Measurements from ENCODE around the gene ACOD1.
"Not testable (repeated sequence)": the region's sequence is repeated elsewhere in the genome, so short reads cannot be mapped to it uniquely, and the experiment has no call there.

Gene ACOD1

DNA sequence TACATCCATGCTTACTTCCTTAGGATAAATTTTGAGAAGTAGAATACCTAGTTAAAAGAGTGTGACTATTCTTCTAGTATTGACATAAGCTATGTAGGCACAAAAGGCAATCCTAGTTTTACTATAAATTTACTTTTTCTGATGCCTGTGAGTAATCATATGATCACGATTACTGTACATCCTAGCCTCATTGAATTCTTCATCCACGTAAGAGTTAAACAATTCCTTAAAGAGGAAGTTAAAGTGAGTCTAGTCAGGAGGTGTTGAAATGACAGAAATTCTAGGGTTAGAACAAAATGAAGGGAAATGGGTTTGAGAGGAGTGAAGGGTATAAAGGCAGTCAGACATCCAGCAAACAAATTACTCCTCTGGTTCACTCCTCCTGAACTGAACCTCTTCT is at the start of gene ACOD1:
Gene ACOD1 (plus strand): TSS at position 363 of the 400 bp plus-strand sequence. CDS start 48 bp downstream, outside the sequence.
- TF ChIP-seq, protein P1, sequence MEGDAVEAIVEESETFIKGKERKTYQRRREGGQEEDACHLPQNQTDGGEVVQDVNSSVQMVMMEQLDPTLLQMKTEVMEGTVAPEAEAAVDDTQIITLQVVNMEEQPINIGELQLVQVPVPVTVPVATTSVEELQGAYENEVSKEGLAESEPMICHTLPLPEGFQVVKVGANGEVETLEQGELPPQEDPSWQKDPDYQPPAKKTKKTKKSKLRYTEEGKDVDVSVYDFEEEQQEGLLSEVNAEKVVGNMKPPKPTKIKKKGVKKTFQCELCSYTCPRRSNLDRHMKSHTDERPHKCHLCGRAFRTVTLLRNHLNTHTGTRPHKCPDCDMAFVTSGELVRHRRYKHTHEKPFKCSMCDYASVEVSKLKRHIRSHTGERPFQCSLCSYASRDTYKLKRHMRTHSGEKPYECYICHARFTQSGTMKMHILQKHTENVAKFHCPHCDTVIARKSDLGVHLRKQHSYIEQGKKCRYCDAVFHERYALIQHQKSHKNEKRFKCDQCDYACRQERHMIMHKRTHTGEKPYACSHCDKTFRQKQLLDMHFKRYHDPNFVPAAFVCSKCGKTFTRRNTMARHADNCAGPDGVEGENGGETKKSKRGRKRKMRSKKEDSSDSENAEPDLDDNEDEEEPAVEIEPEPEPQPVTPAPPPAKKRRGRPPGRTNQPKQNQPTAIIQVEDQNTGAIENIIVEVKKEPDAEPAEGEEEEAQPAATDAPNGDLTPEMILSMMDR (IDR thresholded peaks at IDR 0.05; ENCODE audit: borderline replicate concordance, insufficient read depth, low read depth, low read length): no peak
- no peak within 1 kb of the TSS for H3K4me3 ChIP-seq (ENCODE audit: low read depth, low read length)

GRCh38 chr13:76899066-76899465 is 49.2 kb upstream of the ACOD1 start:
- H3K4me3 ChIP-seq (ENCODE audit: low read depth, low read length): not testable (repeated sequence)

- H3K4me3 ChIP-seq (ENCODE audit: low read depth, low read length): no peak overlapping the region
- TF ChIP-seq, protein P1 (IDR thresholded peaks at IDR 0.05; ENCODE audit: borderline replicate concordance, insufficient read depth, low read depth, low read length): peak; percentile 94
These were observed 44.7 kb upstream of the ACOD1 start for GRCh38 chr13:76903544-76904162.

DNA sequence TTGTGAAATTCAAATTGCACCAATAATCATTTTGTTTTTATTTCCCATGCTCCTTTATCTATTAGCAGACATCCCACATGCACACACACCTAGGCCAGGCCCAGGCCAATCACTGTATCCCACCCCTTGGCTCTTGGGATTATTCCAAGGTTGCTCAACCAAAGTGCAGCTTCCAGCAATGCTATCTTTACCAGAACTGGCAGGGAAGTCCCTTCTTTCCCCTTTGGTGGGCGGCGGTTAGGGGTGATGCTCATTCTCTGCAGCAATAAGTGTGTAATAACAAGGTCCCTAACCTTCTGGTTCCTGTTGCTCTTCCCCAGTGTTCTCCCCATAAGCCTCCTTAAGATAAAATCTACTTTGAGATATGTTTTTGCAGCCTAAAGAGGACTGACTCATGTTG is 43.8 kb upstream of the ACOD1 start:
- TF ChIP-seq, protein P1 (IDR thresholded peaks at IDR 0.05; ENCODE audit: borderline replicate concordance, insufficient read depth, low read depth, low read length): no peak

DNA sequence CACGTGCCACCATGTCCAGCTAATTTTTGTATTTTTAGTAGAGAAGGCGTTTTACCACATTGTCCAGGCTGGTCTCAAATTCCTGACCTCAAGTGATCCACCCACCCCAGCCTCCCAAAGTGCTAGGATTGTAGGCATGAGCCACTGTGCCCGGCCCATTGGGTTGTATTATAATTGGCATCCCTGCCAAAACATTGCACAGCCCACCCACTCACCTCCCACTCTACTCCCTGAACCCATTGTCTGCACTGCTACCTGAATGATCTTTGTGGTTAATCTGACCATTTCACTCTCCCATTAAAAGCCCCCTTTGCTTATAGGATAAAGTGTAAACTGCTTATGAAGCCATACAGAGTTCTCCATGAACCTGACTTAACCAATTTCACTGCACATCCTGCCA is 35.8 kb upstream of the ACOD1 start:
- TF ChIP-seq, protein P1 (IDR thresholded peaks at IDR 0.05; ENCODE audit: borderline replicate concordance, insufficient read depth, low read depth, low read length): no peak
- H3K4me3 ChIP-seq (ENCODE audit: low read depth, low read length): no peak overlapping the region

More for the DNA sequence above, 43.8 kb upstream of the ACOD1 start:
- no peak overlapping the region for H3K4me3 ChIP-seq (ENCODE audit: low read depth, low read length)

GRCh38 chr13:76913898-76914297 is 34.4 kb upstream of the ACOD1 start:
- TF ChIP-seq, protein P1 (IDR thresholded peaks at IDR 0.05; ENCODE audit: borderline replicate concordance, insufficient read depth, low read depth, low read length): no peak
- H3K4me3 ChIP-seq (ENCODE audit: low read depth, low read length): no peak overlapping the region

DNA sequence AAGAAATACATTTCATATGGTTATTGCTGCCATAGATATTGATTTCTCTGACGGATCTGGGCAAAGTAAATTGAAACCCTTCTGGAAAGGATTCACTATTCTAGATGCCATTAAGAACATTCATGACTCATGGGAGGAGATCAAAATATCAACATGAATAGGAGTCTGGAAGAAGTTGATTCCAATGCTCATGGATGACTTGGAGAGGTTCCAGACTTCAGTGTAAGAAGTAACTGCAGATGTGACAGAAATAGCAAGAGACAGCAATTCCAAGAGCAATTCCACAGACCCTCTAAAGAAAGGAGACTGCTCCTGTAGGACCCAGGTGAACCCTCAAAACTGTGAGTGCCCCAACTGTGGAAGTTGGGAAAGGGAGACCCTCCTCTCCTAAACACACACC is 31.2 kb upstream of the ACOD1 start:
- H3K4me3 ChIP-seq (ENCODE audit: low read depth, low read length): no peak overlapping the region
- TF ChIP-seq, protein P1 (IDR thresholded peaks at IDR 0.05; ENCODE audit: borderline replicate concordance, insufficient read depth, low read depth, low read length): no peak

DNA sequence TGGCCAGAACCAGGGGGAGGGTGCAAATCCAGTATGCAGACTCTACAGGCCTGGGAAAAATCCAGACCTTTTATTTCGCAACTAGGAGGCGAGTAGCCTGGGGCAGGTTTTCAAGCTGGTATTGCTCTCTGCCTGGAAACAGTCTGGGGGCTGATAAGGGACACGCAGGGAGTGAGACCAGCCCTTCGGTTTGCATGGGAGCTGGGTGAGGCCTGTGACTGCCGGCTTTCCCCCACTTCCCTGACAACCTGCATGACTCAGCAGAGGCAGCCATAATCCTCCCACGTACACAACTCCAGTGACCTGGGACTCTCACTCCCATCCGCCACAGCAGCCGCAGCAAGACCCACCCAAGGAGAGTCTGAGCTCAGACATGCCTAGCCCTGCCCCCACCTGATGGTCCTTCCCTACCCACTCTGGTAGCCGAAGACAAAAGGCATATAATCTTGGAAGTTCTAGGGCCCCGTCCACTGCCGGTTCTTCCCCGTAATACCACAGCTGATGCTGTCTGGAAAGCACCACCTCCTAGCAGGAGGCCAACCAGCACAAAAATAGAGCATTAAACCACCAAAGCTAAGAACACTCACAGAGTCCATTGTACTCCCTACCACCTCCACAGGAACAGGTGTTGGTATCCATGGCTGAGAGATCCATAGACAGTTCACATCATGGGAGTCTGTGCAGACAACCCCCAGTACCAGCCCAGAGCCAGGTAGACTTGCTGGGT is 30.4 kb upstream of the ACOD1 start:
- not testable (repeated sequence) for H3K4me3 ChIP-seq (ENCODE audit: low read depth, low read length)
